ENCODE results near the gene NR1H2.

GRCh38 chr19:50381881-50382729 lies 5.8 kb downstream of the NR1H2 start:
- TF ChIP-seq SUZ12 (IDR thresholded peaks at IDR 0.05) (no peak), LEF1 (IDR thresholded peaks at IDR 0.05; ENCODE audit: borderline replicate concordance) (no peak), BHLHE40 (IDR thresholded peaks at IDR 0.05; ENCODE audit: borderline replicate concordance) (no peak), SP1 (IDR thresholded peaks at IDR 0.05) (no peak)
